ENCODE data around the gene ETV3L.
A peak's percentile ranks its signal among the peaks of the same experiment; 100 is the strongest.
"Not testable (repeated sequence)": the region's sequence is repeated elsewhere in the genome, so short reads cannot be mapped to it uniquely, and the experiment has no call there.

The ETV3L gene

GRCh38 chr1:157077394-157077793 lies 22.2 kb downstream of the ETV3L start:
- no peak for DNase-seq (ENCODE audit: low read depth in 2 of 2)

- DNase-seq (ENCODE audit: low read depth in 2 of 2) = peak in 1 of 2 donors; percentile 16
These were observed 25.5 kb downstream of the ETV3L start for GRCh38 chr1:157073944-157074685.

- no peak for DNase-seq (ENCODE audit: low read depth in 2 of 2)
These were observed 30.0 kb downstream of the ETV3L start for GRCh38 chr1:157069601-157070000.

- not testable (repeated sequence) for DNase-seq (ENCODE audit: low read depth in 2 of 2)
These were observed 40.4 kb downstream of the ETV3L start for GRCh38 chr1:157059241-157059640.

GRCh38 chr1:157056269-157056668 lies 43.3 kb downstream of the ETV3L start:
- DNase-seq (ENCODE audit: low read depth in 2 of 2) = no peak

GRCh38 chr1:157055729-157056128 lies 43.9 kb downstream of the ETV3L start:
- not testable (repeated sequence) for DNase-seq (ENCODE audit: low read depth in 2 of 2)

GRCh38 chr1:157050836-157051235 lies 48.8 kb downstream of the ETV3L start:
- no peak for DNase-seq (ENCODE audit: low read depth in 2 of 2)

- no peak for DNase-seq (ENCODE audit: low read depth in 2 of 2)
These were observed 52.6 kb downstream of the ETV3L start for GRCh38 chr1:157047062-157047410.

- DNase-seq (ENCODE audit: low read depth in 2 of 2) = peak in 1 of 2 donors; percentile 20
These were observed 54.1 kb downstream of the ETV3L start, which contains the start of gene ARHGEF11 for GRCh38 chr1:157045250-157046218. Gene ARHGEF11 (minus strand): TSS chr1:157045742. CDS start chr1:157044330, 1,412 bp downstream.

- DNase-seq (ENCODE audit: low read depth in 2 of 2) = no peak
These were observed 55.3 kb downstream of the ETV3L start for GRCh38 chr1:157044326-157044725.

- no peak for DNase-seq (ENCODE audit: low read depth in 2 of 2)
These were observed 55.9 kb downstream of the ETV3L start for GRCh38 chr1:157043685-157044084.

GRCh38 chr1:157042846-157043245 lies 56.8 kb downstream of the ETV3L start:
- DNase-seq (ENCODE audit: low read depth in 2 of 2) = no peak
